Keratinocyte (primary cell): ENCODE results near the gene RGS10. TPM values are rescaled to one million over a fixed set of nuclear protein-coding genes. Genes with fewer than 3 reads are reported as not detected.

Source experiments
- DNase-seq: peaks from one replicate; pipeline ENCODE4 v3.0.0-alpha.2; 2011; ENCODE audit warnings: low read depth, missing footprints, low spot score
- FAIRE-seq: peaks from 2 replicates; lab custom pipeline; 2011; peaks lifted over from hg19 to GRCh38; lab: Jason Lieb, UNC
- H2AFZ ChIP-seq: 2 replicates; pipeline ENCODE4 v1.6.0; 2012; ENCODE audit warnings: low read length, control low read depth, inconsistent platforms; ENCODE audit not compliant: control insufficient read depth
- H3K27ac ChIP-seq: 2 replicates; pipeline ENCODE4 v1.5.1; 2011; ENCODE audit warnings: low read length; ENCODE audit not compliant: control insufficient read depth, insufficient read depth
- H3K27me3 ChIP-seq: 3 replicates; pipeline ENCODE4 v1.6.0; 2011; ENCODE audit warnings: low read length; ENCODE audit not compliant: control insufficient read depth, insufficient read depth; ENCODE audit errors: extremely low read depth
- H3K36me3 ChIP-seq, 2 experiments: 2 replicates in 1 of 2; 3 replicates in 1 of 2; pipeline ENCODE4 v1.5.1; 2011; ENCODE audit warnings: low read length in 2 of 2, mild to moderate bottlenecking in 1 of 2; ENCODE audit not compliant: control insufficient read depth in 2 of 2, insufficient read depth in 2 of 2; ENCODE audit errors: extremely low read depth in 1 of 2
- H3K4me1 ChIP-seq: 3 replicates; pipeline ENCODE4 v1.5.1; 2011; ENCODE audit warnings: low read length; ENCODE audit not compliant: control insufficient read depth, insufficient read depth; ENCODE audit errors: extremely low read depth
- H3K4me2 ChIP-seq: 3 replicates; pipeline ENCODE4 v1.6.0; 2011; ENCODE audit warnings: low read depth, low read length; ENCODE audit not compliant: control insufficient read depth, insufficient read depth; ENCODE audit errors: extremely low read depth
- H3K4me3 ChIP-seq, 3 experiments: fragments of 200-600 bp in 1 of 3; sonication (generic) in 1 of 3; 2 replicates in 2 of 3; 3 replicates in 1 of 3; pipeline ENCODE4 v1.5.1; 2011 to 2016; ENCODE audit warnings: low read length in 3 of 3, mild to moderate bottlenecking in 3 of 3, control low read depth in 2 of 3, inconsistent platforms in 1 of 3, low read depth in 1 of 3, mixed read lengths in 1 of 3, mixed run types in 1 of 3, moderate library complexity in 1 of 3; ENCODE audit not compliant: control insufficient read depth in 2 of 3, insufficient read depth in 2 of 3; ENCODE audit errors: extremely low read depth in 1 of 3
- H3K79me2 ChIP-seq: 2 replicates; pipeline ENCODE4 v1.6.0; 2012; ENCODE audit warnings: low read length; ENCODE audit not compliant: control insufficient read depth, insufficient read depth
- H3K9ac ChIP-seq: 3 replicates; pipeline ENCODE4 v1.6.0; 2011; ENCODE audit warnings: low read length; ENCODE audit not compliant: control insufficient read depth, insufficient read depth; ENCODE audit errors: extremely low read depth
- H3K9me1 ChIP-seq: 3 replicates; pipeline ENCODE4 v1.6.0; 2011; ENCODE audit warnings: low read length; ENCODE audit not compliant: control insufficient read depth, insufficient read depth; ENCODE audit errors: extremely low read depth
- H3K9me3 ChIP-seq: 2 replicates; pipeline ENCODE4 v1.5.1; 2012; ENCODE audit warnings: low read depth, low read length; ENCODE audit not compliant: control insufficient read depth
- H4K20me1 ChIP-seq: 3 replicates; pipeline ENCODE4 v1.6.0; 2011; ENCODE audit warnings: low read length; ENCODE audit not compliant: control insufficient read depth, insufficient read depth; ENCODE audit errors: extremely low read depth
- CTCF ChIP-seq, 3 experiments: IDR thresholded peaks in 1 of 3; conservative IDR thresholded peaks in 1 of 3; optimal IDR thresholded peaks in 1 of 3; 2 replicates in 2 of 3; 3 replicates in 1 of 3; pipeline versions ENCODE3 to v1.5.1; 2011; ENCODE audit warnings: low read length in 3 of 3, mild to moderate bottlenecking in 3 of 3, moderate library complexity in 2 of 3, control low read depth in 1 of 3, inconsistent platforms in 1 of 3; ENCODE audit not compliant: insufficient read depth in 2 of 3; ENCODE audit errors: extremely low read depth in 1 of 3
- EZH2 ChIP-seq: IDR thresholded peaks from one replicate; pipeline ENCODE4 v1.6.1; 2012; ENCODE audit warnings: inconsistent platforms, mild to moderate bottlenecking, low read length, moderate library complexity
- dilution Hi-C: fragments of 300-500 bp; cut with MboI; formaldehyde crosslinking; loops from one replicate; pipeline ENCODE4 v1.7.0; 2020; ENCODE audit warnings: low sequenced_read_pairs; ENCODE audit not compliant: extremely low pct_ligation_motif_present
- polyA plus RNA-seq, 5 experiments: library from polyadenylated mRNA; depleted of rRNA in 3 of 5; stranded (reverse) in 3 of 5; stranded (forward) in 1 of 5; unstranded in 1 of 5; fragments of >200 nt; gene quantifications; 1 replicate in 1 of 5; 2 replicates in 3 of 5; 3 replicates in 1 of 5; pipeline versions ENCODE4 v1.2.1 to v1.2.3, GENCODE V29; 2011 to 2012; ENCODE audit warnings: missing spikeins in 2 of 5, low read depth in 1 of 5, low replicate concordance in 1 of 5

Gene RGS10
- polyA plus RNA-seq, 1 donor (not counting 4 experiments of a cell fraction or from before 2014, with no cell fraction given): 87.8 TPM

- FAIRE-seq: no peak
These were observed 18.4 kb downstream of the RGS10 start for GRCh38 chr10:119523895-119524719.

GRCh38 chr10:119522747-119523426, 19.6 kb downstream of the RGS10 start:
- H3K4me1 ChIP-seq: peaks cover 26% of the 10 kb centered on the region
- DNase-seq (peak; percentile 50), FAIRE-seq (peak; percentile 41)
- H3K27ac ChIP-seq: no peak overlapping the region
- no peak overlapping the region for H3K4me2 ChIP-seq
- H2AFZ ChIP-seq: no peak overlapping the region
- H3K4me3 ChIP-seq: no peak overlapping the region
- H3K27me3 ChIP-seq: no peaks in the 10 kb centered on the region
- peaks cover 5% of the 10 kb centered on the region for H3K9me1 ChIP-seq
- dilution Hi-C loops: no loop called here
- H3K36me3 ChIP-seq: peaks cover 3 to 19% of the 10 kb centered on the region in 2 experiments
- no peaks in the 10 kb centered on the region for H3K9me3 ChIP-seq
- H3K9ac ChIP-seq: no peak overlapping the region
- TF ChIP-seq CTCF (optimal IDR thresholded peaks at IDR 0.05 in 1 of 3, IDR thresholded peaks at IDR 0.05 in 1 of 3, conservative IDR thresholded peaks at IDR 0.05 in 1 of 3; ENCODE audit: extremely low read depth in 1 of 3, insufficient read depth in 2 of 3, low read length in 3 of 3) (no peak), EZH2 (no peak)
- peaks cover 3% of the 10 kb centered on the region for H4K20me1 ChIP-seq
- H3K79me2 ChIP-seq: peaks cover 14% of the 10 kb centered on the region

More at GRCh38 chr10:119523895-119524719, 18.4 kb downstream of the RGS10 start:
- peaks cover 1 to 19% of the 10 kb centered on the region in 2 experiments for H3K36me3 ChIP-seq
- H3K79me2 ChIP-seq: peaks cover 17% of the 10 kb centered on the region
- no peak for TF ChIP-seq CTCF (optimal IDR thresholded peaks at IDR 0.05 in 1 of 3, IDR thresholded peaks at IDR 0.05 in 1 of 3, conservative IDR thresholded peaks at IDR 0.05 in 1 of 3; ENCODE audit: extremely low read depth in 1 of 3, insufficient read depth in 2 of 3, low read length in 3 of 3)
- no peak for TF ChIP-seq EZH2
- H3K9me3 ChIP-seq: no peaks in the 10 kb centered on the region
- H3K4me2 ChIP-seq: no peak overlapping the region
- dilution Hi-C loops: no loop called here
- peaks cover 5% of the 10 kb centered on the region for H3K9me1 ChIP-seq
- peaks cover 26% of the 10 kb centered on the region for H3K4me1 ChIP-seq
- H3K9ac ChIP-seq: no peak overlapping the region
- peaks cover 3% of the 10 kb centered on the region for H4K20me1 ChIP-seq
- H3K27me3 ChIP-seq: no peaks in the 10 kb centered on the region
- H3K4me3 ChIP-seq: no peak overlapping the region
- DNase-seq: no peak
- no peak overlapping the region for H3K27ac ChIP-seq
- no peak overlapping the region for H2AFZ ChIP-seq
